Measurements from ENCODE around the gene CDKN2C. TPM values are rescaled to one million over a fixed set of nuclear protein-coding genes. Genes with fewer than 3 reads are reported as not detected.

Gene CDKN2C
- total RNA-seq, 2 donors from 2014 or later = 11.3 to 15.9 TPM

GRCh38 chr1:50979937-50980336 is 9.9 kb downstream of the CDKN2C start:
- TF ChIP-seq CTCF (IDR thresholded peaks at IDR 0.05) = no peak
- Histone ChIP-seq H3K27ac (peak overlapping the region; percentile 98 to 100), H3K4me3 (peak overlapping the region in 1 of 2 donors; percentile 80), H3K36me3 (no peaks in the 10 kb centered on the region), H3K4me1 (peaks cover 0 to 9% of the 10 kb centered on the region in 2 donors), H3K9me3 (no peaks in the 10 kb centered on the region), H3K27me3 (no peaks in the 10 kb centered on the region)
- DNase-seq (ENCODE audit: low spot score) = no peak

- H3K27ac ChIP-seq = peak overlapping the region; percentile 98 to 100
Measured at GRCh38 chr1:50980505-50980904, 10.5 kb downstream of the CDKN2C start.

GRCh38 chr1:50981741-50982140 is 11.7 kb downstream of the CDKN2C start:
- H3K4me3 ChIP-seq = peak overlapping the region in 1 of 2 donors; percentile 3
- H3K27me3 ChIP-seq = no peaks in the 10 kb centered on the region
- H3K36me3 ChIP-seq = no peaks in the 10 kb centered on the region
- H3K27ac ChIP-seq = peak overlapping the region; percentile 98 to 100
- H3K4me1 ChIP-seq = peaks cover 0 to 4% of the 10 kb centered on the region in 2 donors
- no peak for TF ChIP-seq CTCF (IDR thresholded peaks at IDR 0.05)
- DNase-seq (ENCODE audit: low spot score) = no peak
- no peaks in the 10 kb centered on the region for H3K9me3 ChIP-seq

More at GRCh38 chr1:50980505-50980904, 10.5 kb downstream of the CDKN2C start:
- no peaks in the 10 kb centered on the region for H3K9me3 ChIP-seq
- no peak for TF ChIP-seq CTCF (IDR thresholded peaks at IDR 0.05)
- no peaks in the 10 kb centered on the region for H3K36me3 ChIP-seq
- H3K27me3 ChIP-seq = no peaks in the 10 kb centered on the region
- DNase-seq (ENCODE audit: low spot score) = no peak
- H3K4me3 ChIP-seq = peak overlapping the region in 1 of 2 donors; percentile 80
- peaks cover 0 to 9% of the 10 kb centered on the region in 2 donors for H3K4me1 ChIP-seq

GRCh38 chr1:50982611-50983010 is 12.6 kb downstream of the CDKN2C start:
- no peak for TF ChIP-seq CTCF (IDR thresholded peaks at IDR 0.05)
- Histone ChIP-seq H3K36me3 (no peaks in the 10 kb centered on the region), H3K4me3 (no peak overlapping the region), H3K9me3 (no peaks in the 10 kb centered on the region), H3K27ac (peak overlapping the region; percentile 98 to 100), H3K4me1 (peaks cover 0 to 3% of the 10 kb centered on the region in 2 donors), H3K27me3 (no peaks in the 10 kb centered on the region)
- DNase-seq (ENCODE audit: low spot score) = no peak

- Histone ChIP-seq H3K27ac (peak overlapping the region in 1 of 2 donors; percentile 100), H3K36me3 (no peaks in the 10 kb centered on the region), H3K9me3 (no peaks in the 10 kb centered on the region), H3K4me3 (no peak overlapping the region), H3K4me1 (peaks cover 0 to 3% of the 10 kb centered on the region in 2 donors), H3K27me3 (no peaks in the 10 kb centered on the region)
- TF ChIP-seq CTCF (IDR thresholded peaks at IDR 0.05) = no peak
- no peak for DNase-seq (ENCODE audit: low spot score)
Measured at GRCh38 chr1:50983219-50983802, 13.3 kb downstream of the CDKN2C start.

- no peak for DNase-seq (ENCODE audit: low spot score)
- Histone ChIP-seq H3K27ac (peak overlapping the region; percentile 5 to 54), H3K36me3 (no peaks in the 10 kb centered on the region), H3K4me1 (no peaks in the 10 kb centered on the region), H3K9me3 (no peaks in the 10 kb centered on the region), H3K27me3 (no peaks in the 10 kb centered on the region), H3K4me3 (no peak overlapping the region)
- TF ChIP-seq CTCF (IDR thresholded peaks at IDR 0.05) = no peak
Measured at GRCh38 chr1:50985094-50985493, 15.0 kb downstream of the CDKN2C start.
